ENCODE results near the gene PRCP. TPM values are rescaled to one million over a fixed set of nuclear protein-coding genes. Genes with fewer than 3 reads are reported as not detected.

Gene PRCP
- polyA plus RNA-seq, 1 of the 3 experiments (the other 2 are of a cell fraction) = 65.0 TPM

DNA sequence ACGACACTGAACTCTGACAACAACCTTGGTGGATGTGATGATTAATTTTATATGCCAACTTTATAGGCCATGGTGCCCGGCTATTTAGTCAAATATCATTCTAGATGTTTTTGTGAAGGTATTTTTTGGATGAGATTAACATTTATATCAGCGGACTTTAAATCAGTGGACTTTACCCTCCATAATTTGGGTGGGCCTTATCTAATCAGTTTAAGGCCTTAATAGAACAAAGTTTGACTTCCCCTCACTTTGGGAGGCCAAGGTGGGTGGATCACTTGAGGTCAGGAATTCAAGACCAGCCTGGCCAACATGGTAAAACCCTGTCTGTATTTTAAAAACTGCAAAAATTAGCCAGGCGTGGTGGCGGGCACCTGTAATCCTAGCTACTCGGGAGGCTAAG lies 4.0 kb downstream of the PRCP start (continued):
- no peak for TF ChIP-seq POLR2AphosphoS5 (IDR thresholded peaks at IDR 0.05; ENCODE audit: low read depth, low read length)
- TF ChIP-seq, protein P1, sequence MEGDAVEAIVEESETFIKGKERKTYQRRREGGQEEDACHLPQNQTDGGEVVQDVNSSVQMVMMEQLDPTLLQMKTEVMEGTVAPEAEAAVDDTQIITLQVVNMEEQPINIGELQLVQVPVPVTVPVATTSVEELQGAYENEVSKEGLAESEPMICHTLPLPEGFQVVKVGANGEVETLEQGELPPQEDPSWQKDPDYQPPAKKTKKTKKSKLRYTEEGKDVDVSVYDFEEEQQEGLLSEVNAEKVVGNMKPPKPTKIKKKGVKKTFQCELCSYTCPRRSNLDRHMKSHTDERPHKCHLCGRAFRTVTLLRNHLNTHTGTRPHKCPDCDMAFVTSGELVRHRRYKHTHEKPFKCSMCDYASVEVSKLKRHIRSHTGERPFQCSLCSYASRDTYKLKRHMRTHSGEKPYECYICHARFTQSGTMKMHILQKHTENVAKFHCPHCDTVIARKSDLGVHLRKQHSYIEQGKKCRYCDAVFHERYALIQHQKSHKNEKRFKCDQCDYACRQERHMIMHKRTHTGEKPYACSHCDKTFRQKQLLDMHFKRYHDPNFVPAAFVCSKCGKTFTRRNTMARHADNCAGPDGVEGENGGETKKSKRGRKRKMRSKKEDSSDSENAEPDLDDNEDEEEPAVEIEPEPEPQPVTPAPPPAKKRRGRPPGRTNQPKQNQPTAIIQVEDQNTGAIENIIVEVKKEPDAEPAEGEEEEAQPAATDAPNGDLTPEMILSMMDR (IDR thresholded peaks at IDR 0.05) = no peak
- TF ChIP-seq SIN3A (IDR thresholded peaks at IDR 0.05; ENCODE audit: borderline replicate concordance, low read depth, low read length) = no peak
- TF ChIP-seq FOXM1 (IDR thresholded peaks at IDR 0.05; ENCODE audit: low read depth) = no peak
- TF ChIP-seq CHD2 (IDR thresholded peaks at IDR 0.05; ENCODE audit: low read length, partially characterized antibody) = no peak
- TF ChIP-seq FOSL2 (IDR thresholded peaks at IDR 0.05; ENCODE audit: borderline replicate concordance, low read depth) = no peak
- TF ChIP-seq TCF12 (IDR thresholded peaks at IDR 0.05) = no peak

DNA sequence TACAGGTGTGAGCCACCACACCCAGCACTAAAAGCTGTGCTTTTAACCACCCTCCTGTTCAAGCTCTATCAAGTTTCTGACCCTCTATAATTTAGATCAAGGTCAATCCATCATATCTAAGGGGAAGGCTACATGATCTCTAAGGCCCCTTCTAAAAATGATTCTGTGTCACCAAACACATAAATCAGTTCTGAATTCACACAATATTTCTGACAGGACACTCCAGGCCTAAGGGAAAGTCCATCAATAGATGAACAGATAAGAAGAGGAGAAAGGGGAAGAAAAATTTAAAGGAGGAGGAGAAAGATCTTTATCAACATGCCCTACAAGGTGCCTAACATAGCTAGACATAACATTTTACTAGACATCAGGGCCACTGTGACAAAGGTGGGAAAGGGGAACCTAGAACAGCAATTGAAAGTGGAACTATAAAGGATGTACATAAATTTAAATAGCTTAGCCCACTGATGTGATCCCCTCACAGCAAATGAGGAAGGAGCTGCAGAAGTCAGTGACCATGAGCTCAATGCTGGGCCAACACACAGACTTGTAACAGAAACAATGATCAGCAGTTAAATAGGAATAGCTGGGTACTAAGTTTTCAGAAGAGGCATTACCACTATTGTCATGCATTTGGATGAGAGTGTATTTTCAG lies 4.7 kb downstream of the PRCP start:
- Histone ChIP-seq H3K27me3 (ENCODE audit: insufficient read depth) (no peaks in the 10 kb centered on the region), H3K4me1 (ENCODE audit: control insufficient read depth in 1 of 2, insufficient read depth in 2 of 2, low read depth in 1 of 2, low read length in 1 of 2) (peaks cover 0 to 12% of the 10 kb centered on the region in 2 experiments; a peak in 3 of 4 replicates), H3K36me3 (replicated peaks in 1 of 2; ENCODE audit: control insufficient read depth in 1 of 2, insufficient read depth in 2 of 2, low read length in 1 of 2) (no peaks in the 10 kb centered on the region), H2AFZ (ENCODE audit: low read depth) (no peak overlapping the region), H3K9me3 (no peaks in the 10 kb centered on the region), H3K9me2 (0 out of 2 replicates have a peak, but pooled peaks cover 3% of the 10 kb centered on the region), H3K4me2 (no peak overlapping the region), H3K27ac (ENCODE audit: low read depth in 2 of 2, low read length in 1 of 2) (no peak overlapping the region), H3K4me3 (ENCODE audit: low read depth in 2 of 2, low read length in 1 of 2) (no peak overlapping the region), H3K9ac (no peak overlapping the region), H3K79me2 (ENCODE audit: insufficient read depth) (peaks cover 14% of the 10 kb centered on the region), H4K20me1 (ENCODE audit: insufficient read depth) (no peaks in the 10 kb centered on the region), H3F3A (replicated peaks; ENCODE audit: insufficient read depth) (no peaks in the 10 kb centered on the region)
- DNase-seq = no peak
- POLR2A ChIA-PET = no interaction called here
- TF ChIP-seq SMC3 (IDR thresholded peaks at IDR 0.05; ENCODE audit: low read depth, low read length) (no peak), EZH2phosphoT487 (IDR thresholded peaks at IDR 0.05; ENCODE audit: borderline replicate concordance, low read depth) (no peak), ELF1 (IDR thresholded peaks at IDR 0.05) (no peak), SIN3A (IDR thresholded peaks at IDR 0.05; ENCODE audit: borderline replicate concordance, low read depth, low read length) (no peak), RFX5 (IDR thresholded peaks at IDR 0.05; ENCODE audit: low read length) (no peak), TEAD4 (IDR thresholded peaks at IDR 0.05; ENCODE audit: borderline replicate concordance, insufficient read depth) (no peak), YY1 (IDR thresholded peaks at IDR 0.05; ENCODE audit: low read depth) (no peak), JUND (IDR thresholded peaks at IDR 0.05) (no peak), GATA2 (CRISPR knock-in tag; IDR thresholded peaks at IDR 0.05) (no peak), RAD21 (IDR thresholded peaks at IDR 0.05; ENCODE audit: low read length) (no peak), EP300 (IDR thresholded peaks at IDR 0.05; ENCODE audit: borderline replicate concordance in 1 of 2, low read depth in 1 of 2, low read length in 1 of 2) (no peak), FOXM1 (IDR thresholded peaks at IDR 0.05; ENCODE audit: low read depth) (no peak)
- TF ChIP-seq, protein P2, sequence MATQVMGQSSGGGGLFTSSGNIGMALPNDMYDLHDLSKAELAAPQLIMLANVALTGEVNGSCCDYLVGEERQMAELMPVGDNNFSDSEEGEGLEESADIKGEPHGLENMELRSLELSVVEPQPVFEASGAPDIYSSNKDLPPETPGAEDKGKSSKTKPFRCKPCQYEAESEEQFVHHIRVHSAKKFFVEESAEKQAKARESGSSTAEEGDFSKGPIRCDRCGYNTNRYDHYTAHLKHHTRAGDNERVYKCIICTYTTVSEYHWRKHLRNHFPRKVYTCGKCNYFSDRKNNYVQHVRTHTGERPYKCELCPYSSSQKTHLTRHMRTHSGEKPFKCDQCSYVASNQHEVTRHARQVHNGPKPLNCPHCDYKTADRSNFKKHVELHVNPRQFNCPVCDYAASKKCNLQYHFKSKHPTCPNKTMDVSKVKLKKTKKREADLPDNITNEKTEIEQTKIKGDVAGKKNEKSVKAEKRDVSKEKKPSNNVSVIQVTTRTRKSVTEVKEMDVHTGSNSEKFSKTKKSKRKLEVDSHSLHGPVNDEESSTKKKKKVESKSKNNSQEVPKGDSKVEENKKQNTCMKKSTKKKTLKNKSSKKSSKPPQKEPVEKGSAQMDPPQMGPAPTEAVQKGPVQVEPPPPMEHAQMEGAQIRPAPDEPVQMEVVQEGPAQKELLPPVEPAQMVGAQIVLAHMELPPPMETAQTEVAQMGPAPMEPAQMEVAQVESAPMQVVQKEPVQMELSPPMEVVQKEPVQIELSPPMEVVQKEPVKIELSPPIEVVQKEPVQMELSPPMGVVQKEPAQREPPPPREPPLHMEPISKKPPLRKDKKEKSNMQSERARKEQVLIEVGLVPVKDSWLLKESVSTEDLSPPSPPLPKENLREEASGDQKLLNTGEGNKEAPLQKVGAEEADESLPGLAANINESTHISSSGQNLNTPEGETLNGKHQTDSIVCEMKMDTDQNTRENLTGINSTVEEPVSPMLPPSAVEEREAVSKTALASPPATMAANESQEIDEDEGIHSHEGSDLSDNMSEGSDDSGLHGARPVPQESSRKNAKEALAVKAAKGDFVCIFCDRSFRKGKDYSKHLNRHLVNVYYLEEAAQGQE (IDR thresholded peaks at IDR 0.05; ENCODE audit: low read depth, low read length) = no peak
- TF ChIP-seq, protein P3, sequence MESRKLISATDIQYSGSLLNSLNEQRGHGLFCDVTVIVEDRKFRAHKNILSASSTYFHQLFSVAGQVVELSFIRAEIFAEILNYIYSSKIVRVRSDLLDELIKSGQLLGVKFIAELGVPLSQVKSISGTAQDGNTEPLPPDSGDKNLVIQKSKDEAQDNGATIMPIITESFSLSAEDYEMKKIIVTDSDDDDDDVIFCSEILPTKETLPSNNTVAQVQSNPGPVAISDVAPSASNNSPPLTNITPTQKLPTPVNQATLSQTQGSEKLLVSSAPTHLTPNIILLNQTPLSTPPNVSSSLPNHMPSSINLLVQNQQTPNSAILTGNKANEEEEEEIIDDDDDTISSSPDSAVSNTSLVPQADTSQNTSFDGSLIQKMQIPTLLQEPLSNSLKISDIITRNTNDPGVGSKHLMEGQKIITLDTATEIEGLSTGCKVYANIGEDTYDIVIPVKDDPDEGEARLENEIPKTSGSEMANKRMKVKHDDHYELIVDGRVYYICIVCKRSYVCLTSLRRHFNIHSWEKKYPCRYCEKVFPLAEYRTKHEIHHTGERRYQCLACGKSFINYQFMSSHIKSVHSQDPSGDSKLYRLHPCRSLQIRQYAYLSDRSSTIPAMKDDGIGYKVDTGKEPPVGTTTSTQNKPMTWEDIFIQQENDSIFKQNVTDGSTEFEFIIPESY (IDR thresholded peaks at IDR 0.05; ENCODE audit: borderline replicate concordance, low read depth) = no peak
- CTCF ChIA-PET = interaction anchor here (1.0 to 1.7 kb wide), 2 partner anchors 13 to 28 kb away, joined by 4 to 6 read pairs; no protein-coding TSS in a partner anchor

All from SK-N-SH (cell line).